ENCODE measurements around the gene TBC1D23. TPM values are rescaled to one million over a fixed set of nuclear protein-coding genes. Genes with fewer than 3 reads are reported as not detected.

Gene TBC1D23
- total and polyA plus RNA-seq, 2 of the 13 experiments (the other 11 are each of a cell fraction or from before 2014, with no cell fraction given), result 28.7 to 35.4 TPM

DNA sequence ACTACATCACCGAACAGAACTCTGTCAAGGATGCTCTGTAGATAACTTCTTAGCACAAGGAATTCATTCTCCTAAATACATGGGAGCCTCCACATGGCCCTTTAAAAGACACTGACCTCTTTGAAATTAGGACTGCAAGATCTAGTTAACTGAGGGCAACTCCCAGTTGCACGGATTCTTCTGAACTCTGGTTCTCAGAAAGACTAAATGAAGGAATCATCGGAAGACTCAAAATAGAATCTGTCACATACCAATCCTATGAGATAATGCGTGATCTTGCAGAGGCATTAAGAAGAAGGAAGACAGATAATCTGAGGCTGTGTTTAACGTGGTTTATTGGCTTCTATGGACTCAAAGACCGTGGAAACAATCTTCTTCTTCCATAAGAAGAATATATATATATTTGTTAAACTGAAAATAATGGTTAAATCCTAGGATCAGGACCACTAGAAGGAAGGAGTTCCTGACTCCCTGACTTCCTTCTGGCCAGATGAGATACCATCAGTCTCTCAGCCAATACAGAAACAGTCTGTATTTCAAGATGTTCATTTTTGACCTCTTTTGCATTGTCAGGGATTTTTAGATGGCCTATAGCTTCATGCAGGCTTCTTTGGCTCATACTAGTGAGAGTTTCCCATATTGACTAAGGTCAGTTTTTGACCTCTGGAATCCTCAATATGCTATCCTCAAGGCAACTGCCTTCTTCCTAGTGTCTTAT, 33.9 kb upstream of the TBC1D23 start:
- no peak for DNase-seq (ENCODE audit: low spot score)
- CTCF ChIA-PET (ENCODE audit: low intra/inter-chr PET ratio, low total read pairs), result no interaction called here
- Histone ChIP-seq H3K36me3 (replicated peaks in 1 of 2; ENCODE audit: control insufficient read depth in 1 of 2, insufficient read depth in 2 of 2, low read length in 2 of 2) (no peaks in the 10 kb centered on the region), H3K4me3 (replicated peaks in 1 of 3; ENCODE audit: insufficient read depth in 1 of 3, low read depth in 2 of 3, low read length in 3 of 3) (no peak overlapping the region), H3K9ac (ENCODE audit: insufficient read depth, low read depth, low read length) (no peak overlapping the region), H3K79me2 (ENCODE audit: insufficient read depth, low read length) (no peaks in the 10 kb centered on the region), H3K9me3 (ENCODE audit: low read length) (no peaks in the 10 kb centered on the region), H3K27ac (ENCODE audit: extremely low read length, insufficient read depth, low read length) (no peak overlapping the region), H3K4me2 (ENCODE audit: low read depth, low read length) (no peak overlapping the region), H4K20me1 (ENCODE audit: insufficient read depth, low read length) (no peaks in the 10 kb centered on the region), H3K4me1 (ENCODE audit: insufficient read depth, low read length) (peaks cover 12% of the 10 kb centered on the region), H2AFZ (ENCODE audit: low read length) (peak overlapping the region; percentile 9), H3K27me3 (ENCODE audit: control insufficient read depth in 1 of 2, insufficient read depth in 2 of 2, low read length in 2 of 2) (no peaks in the 10 kb centered on the region)
- no peak for ATAC-seq
- no TSS peak for BruUV-seq (replicated peaks)
- 40% methylated on average over 6 of the region's 6 CpGs for WGBS (ENCODE audit: low lambda C conversion rate)
- in situ Hi-C loops (cut with HindIII; ENCODE audit: extremely low pct_ligation_motif_present, low pct_unique_long_range_greater_than_20kb) (no loop called here), intact Hi-C loops (cut with micrococcal nuclease; ENCODE audit: unreplicated experiment) (no loop called here)
- POLR2A ChIA-PET, result no interaction called here
- FAIRE-seq, result no peak
- TF ChIP-seq MAFK (conservative IDR thresholded peaks at IDR 0.05 in 1 of 2, IDR thresholded peaks at IDR 0.05 in 1 of 2; ENCODE audit: low read length in 2 of 2) (peak in 1 of 2 experiments; percentile 50; a peak in 2 of 4 replicates), FOXJ3 (CRISPR knock-in tag; IDR thresholded peaks at IDR 0.05; ENCODE audit: borderline replicate concordance) (no peak)

GRCh38 chr3:100227511-100227921, 33.3 kb upstream of the TBC1D23 start:
- no peaks in the 10 kb centered on the region for H3K9me3 ChIP-seq (ENCODE audit: low read length)
- H3K4me1 ChIP-seq (ENCODE audit: insufficient read depth, low read length), result peaks cover 12% of the 10 kb centered on the region
- ChIA-PET CTCF (ENCODE audit: low intra/inter-chr PET ratio, low total read pairs) (no interaction called here), POLR2A (no interaction called here)
- H3K9ac ChIP-seq (ENCODE audit: insufficient read depth, low read depth, low read length), result no peak overlapping the region
- DNase-seq (ENCODE audit: low spot score), result no peak
- no peaks in the 10 kb centered on the region for H3K36me3 ChIP-seq (replicated peaks in 1 of 2; ENCODE audit: control insufficient read depth in 1 of 2, insufficient read depth in 2 of 2, low read length in 2 of 2)
- no peak overlapping the region for H3K27ac ChIP-seq (ENCODE audit: extremely low read length, insufficient read depth, low read length)
- WGBS (ENCODE audit: low lambda C conversion rate), result 95% methylated on average over 2 of the region's 2 CpGs
- intact Hi-C loops (cut with micrococcal nuclease; ENCODE audit: unreplicated experiment) (no loop called here), in situ Hi-C loops (cut with HindIII; ENCODE audit: extremely low pct_ligation_motif_present, low pct_unique_long_range_greater_than_20kb) (no loop called here)
- no peaks in the 10 kb centered on the region for H4K20me1 ChIP-seq (ENCODE audit: insufficient read depth, low read length)
- no peak for TF ChIP-seq SUZ12 (IDR thresholded peaks at IDR 0.05; ENCODE audit: low read depth, low read length)
- no peak for TF ChIP-seq HMGXB3 (CRISPR knock-in tag; IDR thresholded peaks at IDR 0.05; ENCODE audit: borderline replicate concordance)
- no peak for TF ChIP-seq ATAD3A (CRISPR knock-in tag; IDR thresholded peaks at IDR 0.05)
- TF ChIP-seq, protein P1, sequence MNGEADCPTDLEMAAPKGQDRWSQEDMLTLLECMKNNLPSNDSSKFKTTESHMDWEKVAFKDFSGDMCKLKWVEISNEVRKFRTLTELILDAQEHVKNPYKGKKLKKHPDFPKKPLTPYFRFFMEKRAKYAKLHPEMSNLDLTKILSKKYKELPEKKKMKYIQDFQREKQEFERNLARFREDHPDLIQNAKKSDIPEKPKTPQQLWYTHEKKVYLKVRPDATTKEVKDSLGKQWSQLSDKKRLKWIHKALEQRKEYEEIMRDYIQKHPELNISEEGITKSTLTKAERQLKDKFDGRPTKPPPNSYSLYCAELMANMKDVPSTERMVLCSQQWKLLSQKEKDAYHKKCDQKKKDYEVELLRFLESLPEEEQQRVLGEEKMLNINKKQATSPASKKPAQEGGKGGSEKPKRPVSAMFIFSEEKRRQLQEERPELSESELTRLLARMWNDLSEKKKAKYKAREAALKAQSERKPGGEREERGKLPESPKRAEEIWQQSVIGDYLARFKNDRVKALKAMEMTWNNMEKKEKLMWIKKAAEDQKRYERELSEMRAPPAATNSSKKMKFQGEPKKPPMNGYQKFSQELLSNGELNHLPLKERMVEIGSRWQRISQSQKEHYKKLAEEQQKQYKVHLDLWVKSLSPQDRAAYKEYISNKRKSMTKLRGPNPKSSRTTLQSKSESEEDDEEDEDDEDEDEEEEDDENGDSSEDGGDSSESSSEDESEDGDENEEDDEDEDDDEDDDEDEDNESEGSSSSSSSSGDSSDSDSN (CRISPR knock-in tag; IDR thresholded peaks at IDR 0.05), result no peak
- no peak for TF ChIP-seq E2F2 (CRISPR knock-in tag; IDR thresholded peaks at IDR 0.05; ENCODE audit: borderline replicate concordance)
- TF ChIP-seq CHCHD3 (CRISPR knock-in tag; IDR thresholded peaks at IDR 0.05), result no peak
- no peak for TF ChIP-seq RFX5 (IDR thresholded peaks at IDR 0.05; ENCODE audit: low read depth, low read length)
- no peak for ATAC-seq
- H3K4me3 ChIP-seq (replicated peaks in 1 of 3; ENCODE audit: insufficient read depth in 1 of 3, low read depth in 2 of 3, low read length in 3 of 3), result no peak overlapping the region
- BruUV-seq (replicated peaks), result no TSS peak
- no peaks in the 10 kb centered on the region for H3K27me3 ChIP-seq (ENCODE audit: control insufficient read depth in 1 of 2, insufficient read depth in 2 of 2, low read length in 2 of 2)
- no peak overlapping the region for H3K4me2 ChIP-seq (ENCODE audit: low read depth, low read length)
- no peak overlapping the region for H2AFZ ChIP-seq (ENCODE audit: low read length)
- FAIRE-seq, result no peak
- H3K79me2 ChIP-seq (ENCODE audit: insufficient read depth, low read length), result no peaks in the 10 kb centered on the region

Measured in HepG2 (cell line).